PC-9 (cell line): ENCODE results near the gene F2. TPM values are rescaled to one million over a fixed set of nuclear protein-coding genes. Genes with fewer than 3 reads are reported as not detected.

Experiments used
- BruUV-seq: library from RNA; stranded (reverse); fragments of 400-500 nt; replicated peaks from 2 replicates; lab custom pipeline; 2021; lab: Mats Ljungman, UMichigan
- CTCF ChIA-PET: fragments of 300-600 bp; sonication (Branson Sonifier 250); formaldehyde crosslinking; loops from one replicate; lab custom pipeline; 2022; ENCODE audit warnings: antibody characterized with exemption; lab: Charles Lee
- POLR2A ChIA-PET: fragments of 300-600 bp; sonication (Branson Sonifier 250); formaldehyde crosslinking; loops from one replicate; lab custom pipeline; 2022; ENCODE audit warnings: antibody characterized with exemption; ENCODE audit not compliant: unreplicated experiment; lab: Charles Lee
- DNase-seq, 2 experiments: peaks; one replicate each; pipeline versions ENCODE4 v3.0.0 to v3.0.0-alpha.2; 2015 to 2022; ENCODE audit warnings: mixed read lengths in 1 of 2
- H2AFZ ChIP-seq: fragments of 200-600 bp; sonication (generic); 2 replicates; pipeline ENCODE4 v1.8.1; 2017; ENCODE audit warnings: antibody characterized with exemption
- H3F3A ChIP-seq: fragments of 200-600 bp; sonication (generic); 2 replicates; pipeline ENCODE4 v1.8.1; 2017; ENCODE audit warnings: antibody characterized with exemption, mild to moderate bottlenecking, low read depth; ENCODE audit not compliant: insufficient read depth
- H3K27ac ChIP-seq: fragments of 200-600 bp; sonication (generic); 2 replicates; pipeline ENCODE4 v1.6.1; 2016; ENCODE audit warnings: mixed run types
- H3K27me3 ChIP-seq: fragments of 200-600 bp; sonication (generic); 2 replicates; pipeline ENCODE4 v1.6.1; 2016; ENCODE audit warnings: low read depth, mixed run types; ENCODE audit not compliant: insufficient read depth
- H3K36me3 ChIP-seq: fragments of 200-600 bp; sonication (generic); 2 replicates; pipeline ENCODE4 v1.6.1; 2016; ENCODE audit warnings: low read depth, mixed run types
- H3K4me1 ChIP-seq: fragments of 200-600 bp; sonication (generic); replicated peaks from 2 replicates; pipeline ENCODE4 v1.6.1; 2016; ENCODE audit warnings: mixed run types; ENCODE audit not compliant: insufficient read depth
- H3K4me2 ChIP-seq: fragments of 200-600 bp; sonication (generic); 2 replicates; pipeline ENCODE4 v1.6.1; 2017; ENCODE audit warnings: mixed run types
- H3K4me3 ChIP-seq: fragments of 200-600 bp; sonication (generic); 2 replicates; pipeline ENCODE4 v1.6.1; 2016; ENCODE audit warnings: mixed run types
- H3K79me2 ChIP-seq: fragments of 200-600 bp; sonication (generic); 2 replicates; pipeline ENCODE4 v1.6.1; 2017; ENCODE audit warnings: low read depth, mixed run types
- H3K9me2 ChIP-seq: fragments of 200-600 bp; sonication (generic); 2 replicates; pipeline ENCODE4 v1.8.1; 2017; ENCODE audit warnings: mild to moderate bottlenecking; ENCODE audit not compliant: insufficient read depth
- H3K9me3 ChIP-seq: fragments of 200-600 bp; sonication (generic); 2 replicates; pipeline ENCODE4 v1.8.1; 2016; ENCODE audit warnings: low read depth; ENCODE audit not compliant: insufficient read depth
- H4K20me1 ChIP-seq: fragments of 200-600 bp; sonication (generic); 2 replicates; pipeline ENCODE4 v1.8.1; 2017; ENCODE audit not compliant: insufficient read depth
- CTCF ChIP-seq: fragments of 200-600 bp; sonication (generic); conservative IDR thresholded peaks from 2 replicates; pipeline ENCODE4 v1.6.1; 2017; ENCODE audit warnings: mixed run types, antibody characterized with exemption, mild to moderate bottlenecking, moderate library complexity
- EZH2 ChIP-seq: fragments of 200-600 bp; sonication (generic); IDR thresholded peaks from 2 replicates; pipeline ENCODE4 v1.8.0; 2017; ENCODE audit warnings: antibody characterized with exemption, low read depth
- intact Hi-C: fragments of 100-400 bp; cut with micrococcal nuclease; formaldehyde crosslinking; loops from one replicate; pipeline ENCODE4 v1.10.0; 2022; ENCODE audit not compliant: unreplicated experiment
- total RNA-seq: library from RNA; stranded (reverse); gene quantifications from 2 replicates; pipeline ENCODE4 v1.2.3, GENCODE V29; 2021

F2 gene
- total RNA-seq, 1 experiment from 2014 or later, result not detected

GRCh38 chr11:46678741-46679130, 40.3 kb upstream of the F2 start:
- Histone ChIP-seq H3K4me1 (0 out of 2 replicates have a peak, but pooled peaks cover 5% of the 10 kb centered on the region), H3F3A (peaks cover 32% of the 10 kb centered on the region; the same call in 1 of the 2 replicates), H3K4me2 (no peak overlapping the region), H3K79me2 (no peaks in the 10 kb centered on the region), H3K27ac (no peak overlapping the region), H3K36me3 (peaks cover 3% of the 10 kb centered on the region; the same call in 1 of the 2 replicates), H3K9me3 (no peaks in the 10 kb centered on the region), H3K27me3 (no peaks in the 10 kb centered on the region), H3K9me2 (no peaks in the 10 kb centered on the region), H3K4me3 (no peak overlapping the region), H4K20me1 (peaks cover 13% of the 10 kb centered on the region; the same call in 1 of the 2 replicates), H2AFZ (no peak overlapping the region)
- ChIA-PET CTCF (no interaction called here), POLR2A (interaction anchor here (0.6 kb wide), 2 partner anchors 63 to 285 kb away, joined by 3 read pairs; no protein-coding TSS in a partner anchor)
- no peak for DNase-seq
- TF ChIP-seq EZH2, result no peak
- no peak for TF ChIP-seq CTCF
- intact Hi-C loops, result no loop called here
- no TSS peak for BruUV-seq

- Histone ChIP-seq H3K27me3 (no peaks in the 10 kb centered on the region), H3K27ac (no peak overlapping the region), H3K9me3 (no peaks in the 10 kb centered on the region), H3K36me3 (peaks cover 3% of the 10 kb centered on the region; the same call in 1 of the 2 replicates), H3K4me2 (no peak overlapping the region), H3K9me2 (no peaks in the 10 kb centered on the region), H3K79me2 (no peaks in the 10 kb centered on the region), H3K4me1 (0 out of 2 replicates have a peak, but pooled peaks cover 5% of the 10 kb centered on the region), H4K20me1 (peaks cover 19% of the 10 kb centered on the region; the same call in 1 of the 2 replicates), H2AFZ (no peak overlapping the region), H3K4me3 (no peak overlapping the region), H3F3A (peaks cover 30% of the 10 kb centered on the region; the same call in 1 of the 2 replicates)
- no peak for TF ChIP-seq EZH2
- no peak for TF ChIP-seq CTCF
- ChIA-PET POLR2A (no interaction called here), CTCF (no interaction called here)
- no peak for DNase-seq
- intact Hi-C loops, result no loop called here
- BruUV-seq, result no TSS peak
Measured at GRCh38 chr11:46679241-46680163, 39.5 kb upstream of the F2 start.

- no peaks in the 10 kb centered on the region for H3K9me2 ChIP-seq
- H2AFZ ChIP-seq, result no peak overlapping the region
- DNase-seq, result no peak
- H3K4me3 ChIP-seq, result no peak overlapping the region
- intact Hi-C loops, result no loop called here
- no peak overlapping the region for H3K4me2 ChIP-seq
- no peaks in the 10 kb centered on the region for H3K9me3 ChIP-seq
- ChIA-PET POLR2A (no interaction called here), CTCF (no interaction called here)
- H3K27ac ChIP-seq, result no peak overlapping the region
- peaks cover 19% of the 10 kb centered on the region; the same call in 1 of the 2 replicates for H4K20me1 ChIP-seq
- H3K27me3 ChIP-seq, result no peaks in the 10 kb centered on the region
- no peak for TF ChIP-seq CTCF
- no peak for TF ChIP-seq EZH2
- BruUV-seq, result no TSS peak
- no peaks in the 10 kb centered on the region for H3K79me2 ChIP-seq
- peaks cover 23% of the 10 kb centered on the region; the same call in 1 of the 2 replicates for H3F3A ChIP-seq
- H3K36me3 ChIP-seq, result peaks cover 3% of the 10 kb centered on the region; the same call in 1 of the 2 replicates
- H3K4me1 ChIP-seq, result 0 out of 2 replicates have a peak, but pooled peaks cover 5% of the 10 kb centered on the region
Measured at GRCh38 chr11:46680164-46680760, 38.8 kb upstream of the F2 start.
